Esophagus muscularis mucosa (tissue), 4 donors: ENCODE measurements around the gene KCNQ5. TPM values are rescaled to one million over a fixed set of nuclear protein-coding genes. Genes with fewer than 3 reads are reported as not detected.

Experiments used
- DNase-seq: peaks from one replicate; pipeline ENCODE4 v3.0.0-alpha.2; 2017; ENCODE audit errors: extremely low spot score
- H3K27ac ChIP-seq, 4 donors: fragments of 200-600 bp; sonication (generic); replicated peaks in 1 of 4; 1 replicate in 3 of 4; 2 replicates in 1 of 4; pipeline ENCODE4 v1.5.1; 2016 to 2019; ENCODE audit warnings: mild to moderate bottlenecking in 1 of 4
- H3K27me3 ChIP-seq, 4 donors: fragments of 200-600 bp; sonication (generic); one replicate each; pipeline versions ENCODE4 v1.5.1 to v1.6.0; 2016 to 2019
- H3K36me3 ChIP-seq, 4 donors: fragments of 200-600 bp; sonication (generic); one replicate each; pipeline ENCODE4 v1.5.1; 2016 to 2019
- H3K4me1 ChIP-seq, 4 donors: fragments of 200-600 bp; sonication (generic); one replicate each; pipeline ENCODE4 v1.5.1; 2016 to 2019
- H3K4me3 ChIP-seq, 4 donors: fragments of 200-600 bp; sonication (generic); 1 replicate in 2 of 4; 2 replicates in 2 of 4; pipeline ENCODE4 v1.5.1; 2016 to 2019; ENCODE audit warnings: mild to moderate bottlenecking in 4 of 4, moderate library complexity in 1 of 4
- H3K9me3 ChIP-seq, 4 donors: fragments of 200-600 bp; sonication (generic); 1 replicate in 3 of 4; 2 replicates in 1 of 4; pipeline ENCODE4 v1.5.1; 2016 to 2019
- CTCF ChIP-seq, 3 experiments: fragments of 200-600 bp in 2 of 3; fragments of 450-650 bp in 1 of 3; sonication (generic) in 2 of 3; IDR thresholded peaks; one replicate each; pipeline ENCODE4 v1.5.1; 2017 to 2019; ENCODE audit warnings: antibody characterized with exemption in 3 of 3, mild to moderate bottlenecking in 2 of 3, moderate library complexity in 1 of 3
- EP300 ChIP-seq: sonication (generic); formaldehyde crosslinking; IDR thresholded peaks from one replicate; pipeline ENCODE4 v1.6.1; 2017; ENCODE audit warnings: antibody characterized with exemption
- POLR2A ChIP-seq: fragments of 450-650 bp; IDR thresholded peaks from one replicate; pipeline ENCODE4 v1.6.1; 2017; ENCODE audit warnings: antibody characterized with exemption, moderate library complexity, mild to moderate bottlenecking, low read depth
- POLR2AphosphoS5 ChIP-seq, 2 donors: sonication (generic); formaldehyde crosslinking; IDR thresholded peaks; one replicate each; pipeline ENCODE4 v1.6.1; 2017; ENCODE audit warnings: antibody characterized with exemption in 2 of 2
- WGBS: methylation state at CpG from one replicate; pipeline ENCODE4 v1.1.5; 2018; 5-methylcytosine and 5-hydroxymethylcytosine counted together
- intact Hi-C: fragments of 100-400 bp; cut with DNase I; formaldehyde crosslinking; loops from one replicate; pipeline ENCODE4 v1.15.1; 2023
- total RNA-seq, 4 donors: library from RNA; depleted of rRNA; stranded (reverse); fragments of >200 nt; gene quantifications; one replicate each; pipeline versions ENCODE4 v1.1.0 to v1.2.1, GENCODE V29; 2016

KCNQ5 gene
- total RNA-seq, 4 donors from 2014 or later: 1.2 to 2.2 (median 1.8) TPM

GRCh38 chr6:72776456-72776855 lies 154.6 kb downstream of the KCNQ5 start:
- DNase-seq: no peak
- WGBS: 90% methylated on average over 1 of the region's 1 CpG
- intact Hi-C loops: no loop called here

GRCh38 chr6:72781624-72782023 lies 159.8 kb downstream of the KCNQ5 start:
- Histone ChIP-seq H3K4me1 (peaks cover 0 to 11% (median 9%) of the 10 kb centered on the region in 4 donors), H3K27me3 (no peaks in the 10 kb centered on the region), H3K27ac (no peak overlapping the region), H3K4me3 (no peak overlapping the region), H3K36me3 (no peaks in the 10 kb centered on the region), H3K9me3 (no peaks in the 10 kb centered on the region)
- no peak for DNase-seq
- TF ChIP-seq POLR2A: no peak
- TF ChIP-seq CTCF (IDR thresholded peaks at IDR 0.05): no peak
- TF ChIP-seq EP300: no peak
- intact Hi-C loops: no loop called here

More at GRCh38 chr6:72776456-72776855, 154.6 kb downstream of the KCNQ5 start:
- Histone ChIP-seq H3K36me3 (no peaks in the 10 kb centered on the region), H3K27ac (no peak overlapping the region), H3K9me3 (no peaks in the 10 kb centered on the region), H3K27me3 (no peaks in the 10 kb centered on the region), H3K4me1 (no peaks in the 10 kb centered on the region), H3K4me3 (no peak overlapping the region)
- TF ChIP-seq POLR2AphosphoS5 (IDR thresholded peaks at IDR 0.05): no peak
- TF ChIP-seq POLR2A: no peak
- no peak for TF ChIP-seq CTCF (IDR thresholded peaks at IDR 0.05)
- TF ChIP-seq EP300: no peak

GRCh38 chr6:72783035-72783434 lies 161.2 kb downstream of the KCNQ5 start:
- Histone ChIP-seq H3K4me1 (peaks cover 0 to 21% (median 18%) of the 10 kb centered on the region in 4 donors), H3K27ac (no peak overlapping the region), H3K4me3 (no peak overlapping the region), H3K27me3 (no peaks in the 10 kb centered on the region), H3K36me3 (no peaks in the 10 kb centered on the region), H3K9me3 (no peaks in the 10 kb centered on the region)
- 86% methylated on average over 2 of the region's 2 CpGs for WGBS
- intact Hi-C loops: no loop called here
- no peak for DNase-seq
- TF ChIP-seq POLR2A (no peak), EP300 (no peak), CTCF (IDR thresholded peaks at IDR 0.05) (no peak), POLR2AphosphoS5 (IDR thresholded peaks at IDR 0.05) (no peak)

GRCh38 chr6:72783666-72784065 lies 161.8 kb downstream of the KCNQ5 start:
- WGBS: 14% methylated on average over 1 of the region's 1 CpG
- intact Hi-C loops: no loop called here
- H3K4me1 ChIP-seq: peaks cover 0 to 25% (median 22%) of the 10 kb centered on the region in 4 donors
- TF ChIP-seq EP300 (no peak), CTCF (IDR thresholded peaks at IDR 0.05) (no peak), POLR2AphosphoS5 (IDR thresholded peaks at IDR 0.05) (no peak), POLR2A (no peak)
- peak overlapping the region in 1 of 4 donors; percentile 11 for H3K27ac ChIP-seq
- H3K36me3 ChIP-seq: no peaks in the 10 kb centered on the region
- no peaks in the 10 kb centered on the region for H3K9me3 ChIP-seq
- no peaks in the 10 kb centered on the region for H3K27me3 ChIP-seq
- H3K4me3 ChIP-seq: no peak overlapping the region
- DNase-seq: no peak

- intact Hi-C loops: no loop called here
- no peak for DNase-seq
- no peaks in the 10 kb centered on the region for H3K9me3 ChIP-seq
- peaks cover 0 to 25% (median 22%) of the 10 kb centered on the region in 4 donors for H3K4me1 ChIP-seq
- no peaks in the 10 kb centered on the region for H3K27me3 ChIP-seq
- H3K27ac ChIP-seq: peak overlapping the region in 1 of 4 donors; percentile 11
- WGBS: no CpG with 5 or more reads among the region's 3 CpGs
- no peak overlapping the region for H3K4me3 ChIP-seq
- H3K36me3 ChIP-seq: no peaks in the 10 kb centered on the region
- no peak for TF ChIP-seq POLR2AphosphoS5 (IDR thresholded peaks at IDR 0.05)
- no peak for TF ChIP-seq POLR2A
- no peak for TF ChIP-seq EP300
- TF ChIP-seq CTCF (IDR thresholded peaks at IDR 0.05): no peak
Measured at GRCh38 chr6:72784071-72784470, 162.2 kb downstream of the KCNQ5 start.
